Measurements from ENCODE around the gene CDKAL1. TPM values are rescaled to one million over a fixed set of nuclear protein-coding genes. Genes with fewer than 3 reads are reported as not detected.

Gene CDKAL1
- total and polyA plus RNA-seq, 10 of the 15 experiments (the other 5 are each of a cell fraction or from before 2014, with no cell fraction given) = 10.7 to 26.9 (median 17.3) TPM

DNA sequence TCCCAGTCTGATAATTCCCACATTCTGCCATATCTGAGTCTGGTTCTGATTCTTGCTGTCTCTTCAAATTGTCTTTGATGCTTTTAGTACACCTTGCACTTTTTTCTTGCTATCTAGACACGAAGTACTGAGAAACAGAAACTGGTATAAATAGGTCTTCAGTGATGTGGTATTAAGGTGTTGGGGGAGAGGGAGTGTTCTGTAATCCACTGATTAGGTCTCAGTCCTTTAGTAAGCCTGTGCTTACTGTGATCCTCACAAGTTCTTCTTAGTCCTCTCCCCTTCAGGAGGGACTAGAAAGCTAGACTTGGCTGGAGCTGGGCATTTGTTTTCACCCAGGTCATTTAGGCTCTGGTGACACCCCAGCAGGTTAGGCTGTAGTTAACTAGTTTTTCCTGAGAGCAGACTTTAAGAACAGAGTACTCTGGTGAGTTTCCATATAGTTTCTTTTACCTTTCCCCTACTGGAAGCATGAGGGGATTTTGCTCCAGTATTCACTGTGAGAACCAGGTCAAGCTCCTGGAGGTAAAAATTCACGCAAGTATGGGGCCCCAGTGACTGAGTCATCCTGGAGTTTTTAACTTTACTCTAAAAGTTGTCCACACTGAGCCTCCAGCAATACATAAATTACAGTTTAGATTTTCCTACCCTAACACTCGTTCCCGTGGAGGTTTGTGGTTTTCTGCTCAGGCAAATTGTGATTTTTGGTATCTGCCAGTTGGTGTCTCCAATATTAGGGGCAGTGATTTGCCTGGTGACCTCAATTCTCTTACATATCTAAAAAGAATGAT is 154.6 kb downstream of the CDKAL1 start (continued):
- peak; percentile 51 for TF ChIP-seq FOXM1 (IDR thresholded peaks at IDR 0.05; ENCODE audit: low read depth, low read length)
- peak; percentile 77 for TF ChIP-seq MEF2A (IDR thresholded peaks at IDR 0.05; ENCODE audit: insufficient read depth, low read depth, low read length)
- no peak for TF ChIP-seq HDGF (IDR thresholded peaks at IDR 0.05)
- peak in 1 of 2 experiments; percentile 95; a peak in 2 of 4 replicates for TF ChIP-seq SRF (IDR thresholded peaks at IDR 0.05; ENCODE audit: low read depth in 2 of 2, low read length in 2 of 2)
- TF ChIP-seq, protein P1, sequence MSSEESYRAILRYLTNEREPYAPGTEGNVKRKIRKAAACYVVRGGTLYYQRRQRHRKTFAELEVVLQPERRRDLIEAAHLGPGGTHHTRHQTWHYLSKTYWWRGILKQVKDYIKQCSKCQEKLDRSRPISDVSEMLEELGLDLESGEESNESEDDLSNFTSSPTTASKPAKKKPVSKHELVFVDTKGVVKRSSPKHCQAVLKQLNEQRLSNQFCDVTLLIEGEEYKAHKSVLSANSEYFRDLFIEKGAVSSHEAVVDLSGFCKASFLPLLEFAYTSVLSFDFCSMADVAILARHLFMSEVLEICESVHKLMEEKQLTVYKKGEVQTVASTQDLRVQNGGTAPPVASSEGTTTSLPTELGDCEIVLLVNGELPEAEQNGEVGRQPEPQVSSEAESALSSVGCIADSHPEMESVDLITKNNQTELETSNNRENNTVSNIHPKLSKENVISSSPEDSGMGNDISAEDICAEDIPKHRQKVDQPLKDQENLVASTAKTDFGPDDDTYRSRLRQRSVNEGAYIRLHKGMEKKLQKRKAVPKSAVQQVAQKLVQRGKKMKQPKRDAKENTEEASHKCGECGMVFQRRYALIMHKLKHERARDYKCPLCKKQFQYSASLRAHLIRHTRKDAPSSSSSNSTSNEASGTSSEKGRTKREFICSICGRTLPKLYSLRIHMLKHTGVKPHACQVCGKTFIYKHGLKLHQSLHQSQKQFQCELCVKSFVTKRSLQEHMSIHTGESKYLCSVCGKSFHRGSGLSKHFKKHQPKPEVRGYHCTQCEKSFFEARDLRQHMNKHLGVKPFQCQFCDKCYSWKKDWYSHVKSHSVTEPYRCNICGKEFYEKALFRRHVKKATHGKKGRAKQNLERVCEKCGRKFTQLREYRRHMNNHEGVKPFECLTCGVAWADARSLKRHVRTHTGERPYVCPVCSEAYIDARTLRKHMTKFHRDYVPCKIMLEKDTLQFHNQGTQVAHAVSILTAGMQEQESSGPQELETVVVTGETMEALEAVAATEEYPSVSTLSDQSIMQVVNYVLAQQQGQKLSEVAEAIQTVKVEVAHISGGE (CRISPR knock-in tag; IDR thresholded peaks at IDR 0.05) = no peak
- no peak for TF ChIP-seq GABPA (IDR thresholded peaks at IDR 0.05; ENCODE audit: low read depth)
- TF ChIP-seq HCFC1 (IDR thresholded peaks at IDR 0.05; ENCODE audit: low read length) = no peak
- TF ChIP-seq, protein P2, sequence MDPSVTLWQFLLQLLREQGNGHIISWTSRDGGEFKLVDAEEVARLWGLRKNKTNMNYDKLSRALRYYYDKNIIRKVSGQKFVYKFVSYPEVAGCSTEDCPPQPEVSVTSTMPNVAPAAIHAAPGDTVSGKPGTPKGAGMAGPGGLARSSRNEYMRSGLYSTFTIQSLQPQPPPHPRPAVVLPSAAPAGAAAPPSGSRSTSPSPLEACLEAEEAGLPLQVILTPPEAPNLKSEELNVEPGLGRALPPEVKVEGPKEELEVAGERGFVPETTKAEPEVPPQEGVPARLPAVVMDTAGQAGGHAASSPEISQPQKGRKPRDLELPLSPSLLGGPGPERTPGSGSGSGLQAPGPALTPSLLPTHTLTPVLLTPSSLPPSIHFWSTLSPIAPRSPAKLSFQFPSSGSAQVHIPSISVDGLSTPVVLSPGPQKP (IDR thresholded peaks at IDR 0.05; ENCODE audit: low read depth, low read length) = no peak
- TF ChIP-seq CBX5 (IDR thresholded peaks at IDR 0.05; ENCODE audit: low read depth) = no peak; the same call in 1 of the 2 replicates
- TF ChIP-seq NR2C1 (IDR thresholded peaks at IDR 0.05) = no peak
- TF ChIP-seq, protein P3, sequence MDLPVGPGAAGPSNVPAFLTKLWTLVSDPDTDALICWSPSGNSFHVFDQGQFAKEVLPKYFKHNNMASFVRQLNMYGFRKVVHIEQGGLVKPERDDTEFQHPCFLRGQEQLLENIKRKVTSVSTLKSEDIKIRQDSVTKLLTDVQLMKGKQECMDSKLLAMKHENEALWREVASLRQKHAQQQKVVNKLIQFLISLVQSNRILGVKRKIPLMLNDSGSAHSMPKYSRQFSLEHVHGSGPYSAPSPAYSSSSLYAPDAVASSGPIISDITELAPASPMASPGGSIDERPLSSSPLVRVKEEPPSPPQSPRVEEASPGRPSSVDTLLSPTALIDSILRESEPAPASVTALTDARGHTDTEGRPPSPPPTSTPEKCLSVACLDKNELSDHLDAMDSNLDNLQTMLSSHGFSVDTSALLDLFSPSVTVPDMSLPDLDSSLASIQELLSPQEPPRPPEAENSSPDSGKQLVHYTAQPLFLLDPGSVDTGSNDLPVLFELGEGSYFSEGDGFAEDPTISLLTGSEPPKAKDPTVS (IDR thresholded peaks at IDR 0.05; ENCODE audit: low read depth, low read length) = 0 out of 2 replicates have a peak, but pooled peaks have one; percentile 11
- no peak for TF ChIP-seq STAT3 (IDR thresholded peaks at IDR 0.05; ENCODE audit: low read depth, low read length)
- TF ChIP-seq CREB1 (IDR thresholded peaks at IDR 0.05; ENCODE audit: low read depth) = no peak; the same call in 1 of the 2 replicates
- TF ChIP-seq, protein P4, sequence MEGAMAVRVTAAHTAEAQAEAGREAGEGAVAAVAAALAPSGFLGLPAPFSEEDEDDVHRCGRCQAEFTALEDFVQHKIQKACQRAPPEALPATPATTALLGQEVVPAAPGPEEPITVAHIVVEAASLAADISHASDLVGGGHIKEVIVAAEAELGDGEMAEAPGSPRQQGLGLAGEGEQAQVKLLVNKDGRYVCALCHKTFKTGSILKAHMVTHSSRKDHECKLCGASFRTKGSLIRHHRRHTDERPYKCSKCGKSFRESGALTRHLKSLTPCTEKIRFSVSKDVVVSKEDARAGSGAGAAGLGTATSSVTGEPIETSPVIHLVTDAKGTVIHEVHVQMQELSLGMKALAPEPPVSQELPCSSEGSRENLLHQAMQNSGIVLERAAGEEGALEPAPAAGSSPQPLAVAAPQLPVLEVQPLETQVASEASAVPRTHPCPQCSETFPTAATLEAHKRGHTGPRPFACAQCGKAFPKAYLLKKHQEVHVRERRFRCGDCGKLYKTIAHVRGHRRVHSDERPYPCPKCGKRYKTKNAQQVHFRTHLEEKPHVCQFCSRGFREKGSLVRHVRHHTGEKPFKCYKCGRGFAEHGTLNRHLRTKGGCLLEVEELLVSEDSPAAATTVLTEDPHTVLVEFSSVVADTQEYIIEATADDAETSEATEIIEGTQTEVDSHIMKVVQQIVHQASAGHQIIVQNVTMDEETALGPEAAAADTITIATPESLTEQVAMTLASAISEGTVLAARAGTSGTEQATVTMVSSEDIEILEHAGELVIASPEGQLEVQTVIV (IDR thresholded peaks at IDR 0.05; ENCODE audit: borderline replicate concordance, partially characterized antibody) = no peak
- TF ChIP-seq, protein P5, sequence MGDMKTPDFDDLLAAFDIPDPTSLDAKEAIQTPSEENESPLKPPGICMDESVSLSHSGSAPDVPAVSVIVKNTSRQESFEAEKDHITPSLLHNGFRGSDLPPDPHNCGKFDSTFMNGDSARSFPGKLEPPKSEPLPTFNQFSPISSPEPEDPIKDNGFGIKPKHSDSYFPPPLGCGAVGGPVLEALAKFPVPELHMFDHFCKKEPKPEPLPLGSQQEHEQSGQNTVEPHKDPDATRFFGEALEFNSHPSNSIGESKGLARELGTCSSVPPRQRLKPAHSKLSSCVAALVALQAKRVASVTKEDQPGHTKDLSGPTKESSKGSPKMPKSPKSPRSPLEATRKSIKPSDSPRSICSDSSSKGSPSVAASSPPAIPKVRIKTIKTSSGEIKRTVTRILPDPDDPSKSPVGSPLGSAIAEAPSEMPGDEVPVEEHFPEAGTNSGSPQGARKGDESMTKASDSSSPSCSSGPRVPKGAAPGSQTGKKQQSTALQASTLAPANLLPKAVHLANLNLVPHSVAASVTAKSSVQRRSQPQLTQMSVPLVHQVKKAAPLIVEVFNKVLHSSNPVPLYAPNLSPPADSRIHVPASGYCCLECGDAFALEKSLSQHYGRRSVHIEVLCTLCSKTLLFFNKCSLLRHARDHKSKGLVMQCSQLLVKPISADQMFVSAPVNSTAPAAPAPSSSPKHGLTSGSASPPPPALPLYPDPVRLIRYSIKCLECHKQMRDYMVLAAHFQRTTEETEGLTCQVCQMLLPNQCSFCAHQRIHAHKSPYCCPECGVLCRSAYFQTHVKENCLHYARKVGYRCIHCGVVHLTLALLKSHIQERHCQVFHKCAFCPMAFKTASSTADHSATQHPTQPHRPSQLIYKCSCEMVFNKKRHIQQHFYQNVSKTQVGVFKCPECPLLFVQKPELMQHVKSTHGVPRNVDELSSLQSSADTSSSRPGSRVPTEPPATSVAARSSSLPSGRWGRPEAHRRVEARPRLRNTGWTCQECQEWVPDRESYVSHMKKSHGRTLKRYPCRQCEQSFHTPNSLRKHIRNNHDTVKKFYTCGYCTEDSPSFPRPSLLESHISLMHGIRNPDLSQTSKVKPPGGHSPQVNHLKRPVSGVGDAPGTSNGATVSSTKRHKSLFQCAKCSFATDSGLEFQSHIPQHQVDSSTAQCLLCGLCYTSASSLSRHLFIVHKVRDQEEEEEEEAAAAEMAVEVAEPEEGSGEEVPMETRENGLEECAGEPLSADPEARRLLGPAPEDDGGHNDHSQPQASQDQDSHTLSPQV (IDR thresholded peaks at IDR 0.05) = no peak
- TF ChIP-seq SUPT20H (IDR thresholded peaks at IDR 0.05; ENCODE audit: borderline replicate concordance, control insufficient read depth, low read depth, low read length) = no peak
